Stimulated activated CD8-positive, alpha-beta memory T cell treated with anti-CD3 and anti-CD28 coated beads, Interleukin-7, amount 100 ng/mL, for 1 hour (primary cell): Measurements from ENCODE around the gene SLC6A1.

Experiments used
- DNase-seq, 2 donors: peaks; one replicate each; pipeline ENCODE4 v3.0.0-alpha.2; 2020; ENCODE audit warnings: low read depth in 2 of 2

SLC6A1 gene

GRCh38 chr3:11019116-11019819 lies 26.7 kb downstream of the SLC6A1 start:
- DNase-seq, result no peak

GRCh38 chr3:11020764-11021163 lies 28.2 kb downstream of the SLC6A1 start:
- DNase-seq, result no peak

DNA sequence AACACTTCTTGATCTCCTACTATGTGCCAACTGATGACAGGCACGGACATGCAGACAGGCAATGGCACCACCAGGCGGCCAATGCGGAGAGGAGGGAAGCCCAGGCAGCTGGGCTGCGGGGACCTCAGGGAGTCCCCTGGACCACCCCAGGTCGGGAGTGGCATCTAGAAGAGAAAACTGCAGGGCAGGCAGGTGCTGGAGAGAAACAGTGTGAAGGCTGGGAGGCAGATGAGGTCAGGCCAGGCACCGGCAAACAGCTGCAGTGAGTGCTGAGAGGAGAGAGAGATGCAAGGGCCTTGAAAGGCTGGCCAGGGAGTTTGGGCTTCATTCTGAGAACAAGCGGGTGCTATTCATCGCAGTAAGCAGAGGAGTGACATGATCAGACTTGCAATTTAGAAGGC lies 29.1 kb downstream of the SLC6A1 start:
- DNase-seq, result no peak

DNA sequence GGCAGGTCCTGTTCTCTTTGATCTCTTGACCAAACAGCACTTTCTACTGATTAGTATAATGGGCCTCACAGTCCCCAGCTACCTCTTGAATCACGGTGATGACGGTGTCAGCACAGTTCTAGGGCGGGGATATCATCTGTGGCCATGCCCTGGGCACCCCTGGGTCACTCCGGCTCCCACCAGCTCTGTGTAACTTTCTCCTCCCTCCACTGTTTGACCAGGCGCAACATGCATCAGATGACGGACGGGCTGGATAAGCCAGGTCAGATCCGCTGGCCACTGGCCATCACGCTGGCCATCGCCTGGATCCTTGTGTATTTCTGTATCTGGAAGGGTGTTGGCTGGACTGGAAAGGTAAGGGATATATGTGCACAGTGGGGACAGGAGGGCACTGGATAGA lies 29.6 kb downstream of the SLC6A1 start:
- DNase-seq, result no peak

DNA sequence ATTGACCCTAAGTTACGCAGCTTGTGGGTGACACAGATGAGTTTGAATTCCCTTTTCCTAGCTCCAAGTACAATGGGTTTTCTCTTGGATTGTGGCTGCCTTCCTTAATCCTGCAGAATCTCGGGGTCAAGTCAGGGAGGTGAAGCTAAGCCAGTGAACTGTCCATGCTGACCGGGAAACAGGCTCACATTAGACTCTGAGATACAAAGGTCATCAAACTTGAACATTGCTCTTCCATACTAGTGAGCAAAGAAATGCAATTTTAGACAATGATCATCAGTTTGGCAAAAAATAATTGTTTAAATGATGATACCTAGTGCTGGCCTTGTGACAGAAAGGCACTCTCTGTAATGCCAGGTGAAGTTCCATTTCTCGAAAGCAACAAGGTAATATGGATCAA lies 31.6 kb downstream of the SLC6A1 start:
- no peak for DNase-seq

DNA sequence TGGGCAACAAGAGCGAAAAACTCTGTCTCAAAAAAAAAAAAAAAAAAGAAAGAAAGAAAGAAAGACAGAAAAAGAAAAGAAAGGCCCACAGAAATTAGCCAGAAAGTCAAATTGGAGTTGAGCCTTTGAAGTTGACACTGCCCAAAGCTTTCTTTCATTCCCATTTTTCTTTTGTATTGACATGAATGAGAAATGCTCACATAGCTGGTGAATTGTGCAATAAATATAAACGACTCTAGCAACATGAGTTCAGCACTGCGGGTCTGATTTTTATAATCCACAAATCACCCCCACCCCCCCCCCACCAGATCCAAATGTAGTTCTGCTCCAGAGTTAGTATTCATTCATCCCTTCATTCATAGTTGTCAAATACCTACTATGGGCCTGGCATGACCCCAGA lies 37.4 kb downstream of the SLC6A1 start:
- DNase-seq, result no peak

DNA sequence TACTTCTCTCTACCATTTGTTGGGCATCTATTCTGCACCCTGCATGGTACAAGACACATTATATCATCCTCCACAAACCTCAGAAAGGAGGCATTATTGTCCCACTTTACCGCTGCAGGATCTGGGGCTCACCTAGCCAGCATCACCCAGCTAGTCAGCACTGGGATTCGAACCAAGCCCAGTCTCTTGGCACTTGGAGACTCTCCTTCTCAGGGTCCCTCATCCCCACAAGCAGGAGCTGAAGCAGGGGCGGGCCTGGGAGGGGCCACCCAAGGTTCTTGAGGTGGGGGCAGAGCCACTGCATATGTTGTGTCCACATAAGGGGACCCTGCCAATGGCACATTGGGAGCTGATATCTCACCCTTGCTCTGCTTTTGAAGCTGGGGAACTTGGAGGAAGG lies 41.3 kb downstream of the SLC6A1 start:
- no peak for DNase-seq

DNA sequence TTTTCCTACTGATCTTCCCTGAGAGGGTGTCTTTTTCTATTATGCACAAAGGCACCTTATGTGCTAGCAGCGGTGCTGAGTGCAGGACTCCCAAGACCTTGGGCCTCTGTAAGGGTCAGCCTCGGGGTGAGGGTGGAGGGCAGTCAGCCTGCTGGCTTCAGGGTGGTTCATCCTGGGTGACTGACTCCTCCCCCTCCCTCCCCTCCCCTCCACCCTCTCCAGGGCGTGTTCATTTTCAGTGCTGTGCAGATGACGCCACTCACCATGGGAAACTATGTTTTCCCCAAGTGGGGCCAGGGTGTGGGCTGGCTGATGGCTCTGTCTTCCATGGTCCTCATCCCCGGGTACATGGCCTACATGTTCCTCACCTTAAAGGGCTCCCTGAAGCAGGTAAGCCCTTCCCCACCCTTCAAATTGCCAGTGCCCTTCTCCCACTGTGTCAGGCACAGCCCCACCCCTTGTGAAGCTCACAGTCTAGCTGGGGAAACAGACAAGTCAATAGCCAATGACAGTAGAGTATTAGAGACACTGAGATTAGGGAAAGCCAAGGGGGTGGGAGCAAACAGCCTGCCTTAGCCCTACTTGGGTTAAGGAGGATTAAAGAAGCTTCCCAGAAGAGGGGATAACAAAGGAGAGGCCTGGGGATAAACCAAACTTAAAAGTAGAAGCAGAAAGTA lies 41.9 kb downstream of the SLC6A1 start:
- no peak for DNase-seq

DNA sequence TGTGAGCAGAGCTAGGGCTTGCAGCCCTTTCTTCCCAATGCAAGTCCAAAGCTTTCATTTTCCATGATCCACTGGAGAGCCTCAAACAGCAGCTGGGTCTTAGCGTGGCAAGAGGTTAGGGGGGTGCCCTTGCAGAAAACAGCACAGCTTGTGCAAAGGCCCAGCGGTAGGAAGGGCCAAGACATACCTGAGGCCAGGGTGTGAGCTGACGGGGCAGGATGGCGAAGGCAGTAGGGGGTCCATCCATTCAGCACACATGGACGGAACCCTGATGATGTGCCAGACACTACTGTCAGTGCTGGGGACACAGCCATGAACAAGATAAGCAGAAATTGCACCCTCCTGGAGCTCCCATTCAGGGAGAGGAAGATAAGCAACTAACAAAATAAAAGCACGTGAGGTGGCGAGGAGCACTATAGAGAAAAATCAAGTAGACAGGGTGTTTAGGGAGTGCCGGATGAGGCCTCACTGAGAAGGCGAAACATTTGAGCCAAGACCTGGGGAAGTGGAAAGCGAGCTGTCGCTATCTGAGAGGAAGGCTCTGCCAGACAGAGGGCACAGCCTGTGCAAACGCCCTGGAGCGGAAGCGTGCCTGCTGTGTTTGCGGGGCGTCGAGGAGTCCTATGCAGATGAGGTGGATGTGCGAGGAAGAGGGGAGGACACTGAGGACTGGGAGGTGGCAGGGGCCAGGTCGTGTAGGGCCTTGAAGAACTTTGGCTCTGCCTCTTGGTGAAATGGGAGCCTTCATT lies 43.4 kb downstream of the SLC6A1 start:
- no peak for DNase-seq

DNA sequence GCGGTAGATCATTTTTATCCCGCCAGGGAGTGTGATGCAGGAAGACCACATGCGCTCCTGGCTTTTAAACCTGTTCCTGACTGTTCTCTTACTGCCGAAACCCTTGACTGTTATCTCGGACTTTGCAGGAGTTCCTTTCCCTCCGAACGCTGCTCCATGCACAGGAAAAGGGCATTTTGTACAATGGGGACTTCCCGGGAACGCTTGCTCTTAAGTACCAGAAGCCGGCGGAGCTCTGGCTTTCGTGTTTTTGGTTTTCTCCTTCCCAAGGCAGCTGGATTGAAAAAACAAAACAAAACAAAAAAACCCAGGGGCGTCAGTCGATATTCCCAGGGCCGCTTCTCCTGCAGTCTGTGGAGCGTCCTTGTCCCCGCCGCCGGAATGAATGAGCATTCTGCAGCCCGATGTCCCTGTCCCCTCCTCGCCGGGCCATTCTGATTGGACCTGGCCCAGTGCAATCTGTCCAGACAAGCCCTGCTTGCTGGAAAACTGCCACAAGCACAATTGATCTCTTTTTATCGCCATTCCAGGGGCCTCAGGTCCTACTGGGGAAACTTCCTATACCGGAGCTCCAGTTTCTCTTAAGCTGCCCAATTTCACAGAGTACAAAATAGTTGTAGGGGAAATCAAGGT lies 44.8 kb downstream of the SLC6A1 start:
- DNase-seq, result no peak

DNA sequence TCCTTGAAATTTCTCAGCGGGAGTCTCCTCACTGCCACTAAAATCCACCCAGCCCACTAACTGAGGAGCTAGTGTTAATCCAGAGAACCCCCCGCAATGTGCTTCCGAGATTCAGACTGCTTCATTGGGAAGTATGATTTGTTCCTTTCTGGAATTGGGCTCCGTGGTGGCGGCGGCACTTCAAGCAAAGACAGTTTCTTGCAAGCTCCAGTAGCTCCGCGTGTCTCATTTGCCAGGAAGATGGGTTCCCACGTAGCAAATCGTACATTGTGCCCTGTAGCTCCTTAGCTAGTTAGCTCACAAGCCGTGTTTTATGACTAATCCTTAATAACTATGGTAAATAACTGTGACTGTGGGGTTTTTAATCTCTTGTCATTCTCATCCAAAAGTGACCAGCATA lies 45.4 kb downstream of the SLC6A1 start:
- no peak for DNase-seq

- DNase-seq, result no peak
Measured at GRCh38 chr3:11045536-11045935, 53.0 kb downstream of the SLC6A1 start.

DNA sequence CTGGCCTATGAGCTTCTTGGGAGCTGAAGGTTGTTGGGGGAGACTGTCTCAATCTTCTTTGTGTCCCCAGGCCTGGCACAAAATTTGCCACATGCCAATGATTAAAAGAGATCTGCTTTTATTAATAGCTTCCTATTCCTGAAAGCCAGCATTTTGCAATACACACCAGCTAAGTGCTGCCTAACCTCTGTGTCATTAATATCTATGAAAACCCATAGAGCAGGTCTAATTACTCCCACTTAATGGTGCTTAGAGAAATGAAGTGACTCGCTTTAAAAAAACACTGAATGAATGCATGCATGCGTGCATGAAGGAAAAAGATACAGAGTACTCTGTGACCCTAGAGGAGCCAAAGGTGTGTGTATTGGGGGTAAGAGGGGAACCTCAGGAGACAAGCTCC lies 55.0 kb downstream of the SLC6A1 start:
- DNase-seq, result no peak

- no peak for DNase-seq
Measured at GRCh38 chr3:11050666-11051323, 58.2 kb downstream of the SLC6A1 start.

- no peak for DNase-seq
Measured at GRCh38 chr3:11053926-11054503, 61.5 kb downstream of the SLC6A1 start.

GRCh38 chr3:11054739-11055438 lies 62.3 kb downstream of the SLC6A1 start:
- no peak for DNase-seq

DNA sequence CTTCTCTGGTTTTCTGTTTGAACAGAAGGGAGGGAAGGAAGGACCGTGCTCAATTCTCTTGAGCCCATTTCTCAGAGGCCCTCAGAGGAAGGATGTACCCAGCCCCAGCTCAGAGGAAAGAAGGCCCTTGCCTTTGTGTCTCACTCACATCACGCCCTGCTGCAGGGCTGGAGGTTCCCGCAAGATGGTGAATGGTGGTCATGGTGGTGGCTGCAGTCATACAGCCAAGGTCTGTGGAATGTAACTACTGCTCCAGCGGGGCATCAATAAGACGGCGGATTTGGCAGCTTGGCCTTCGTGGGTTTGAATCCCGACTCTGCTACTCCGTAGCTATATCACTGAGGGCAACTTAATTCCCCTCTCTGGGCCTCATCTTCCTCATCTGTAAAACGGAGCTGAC lies 62.9 kb downstream of the SLC6A1 start:
- DNase-seq, result no peak

- no peak for DNase-seq
Measured at GRCh38 chr3:11056531-11057050, 64.0 kb downstream of the SLC6A1 start.

DNA sequence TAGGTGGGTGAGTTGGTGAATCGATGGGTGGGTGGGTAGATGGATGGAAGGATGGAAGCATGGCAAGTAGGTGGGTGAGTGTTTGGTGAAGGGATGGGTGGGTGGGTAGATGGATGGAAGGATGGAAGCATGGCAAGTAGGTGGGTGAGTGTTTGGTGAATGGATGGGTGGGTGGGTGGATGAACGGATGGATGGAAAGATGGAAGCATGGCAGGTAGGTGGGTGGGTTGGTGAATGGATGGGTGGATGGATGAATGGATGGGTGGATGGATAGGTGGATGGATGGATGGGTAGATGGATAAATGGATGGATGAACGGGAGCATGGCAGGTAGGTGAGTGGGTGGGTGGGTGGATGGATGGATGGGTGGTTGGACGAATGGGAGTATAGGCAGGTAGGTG lies 65.1 kb downstream of the SLC6A1 start:
- DNase-seq, result no peak

DNA sequence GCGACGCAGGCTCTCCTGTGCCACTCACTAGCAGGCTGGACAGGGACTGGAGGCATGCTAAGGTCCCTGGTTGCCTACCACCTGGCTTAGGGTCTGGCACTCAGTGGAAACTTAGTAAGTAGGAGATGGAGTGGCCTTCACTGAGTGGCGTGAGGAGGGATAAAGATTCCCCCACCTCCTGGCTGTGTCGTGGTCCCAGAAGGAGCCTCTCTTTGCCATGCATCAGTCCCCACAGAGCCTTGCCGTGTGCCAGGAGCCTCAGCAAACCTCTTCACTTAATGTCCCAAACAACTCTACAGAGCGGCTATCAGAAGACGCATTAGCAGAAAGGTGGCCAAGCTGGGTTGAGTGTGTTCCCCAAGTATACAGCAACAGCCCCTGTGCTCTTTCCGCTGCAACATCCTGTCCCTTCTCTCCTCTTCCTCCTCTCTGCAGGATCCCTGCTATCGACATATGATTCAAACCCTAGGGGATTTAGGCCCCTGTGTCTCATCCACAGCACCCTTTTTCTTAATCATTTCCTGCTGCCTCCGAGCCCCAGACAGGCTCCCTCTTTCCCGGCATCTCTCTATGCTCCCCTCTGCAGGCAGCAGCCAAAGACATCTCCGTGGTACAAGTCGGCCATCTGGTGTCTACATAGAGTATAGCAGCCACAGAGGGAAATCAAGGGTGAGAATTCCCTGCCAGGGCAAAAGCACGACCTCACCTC lies 66.7 kb downstream of the SLC6A1 start:
- DNase-seq, result no peak
